ENCODE results near the gene GAPDHS. TPM values are rescaled to one million over a fixed set of nuclear protein-coding genes. Genes with fewer than 3 reads are reported as not detected.

GAPDHS gene
- total RNA-seq, 1 experiment from 2014 or later, result not detected

DNA sequence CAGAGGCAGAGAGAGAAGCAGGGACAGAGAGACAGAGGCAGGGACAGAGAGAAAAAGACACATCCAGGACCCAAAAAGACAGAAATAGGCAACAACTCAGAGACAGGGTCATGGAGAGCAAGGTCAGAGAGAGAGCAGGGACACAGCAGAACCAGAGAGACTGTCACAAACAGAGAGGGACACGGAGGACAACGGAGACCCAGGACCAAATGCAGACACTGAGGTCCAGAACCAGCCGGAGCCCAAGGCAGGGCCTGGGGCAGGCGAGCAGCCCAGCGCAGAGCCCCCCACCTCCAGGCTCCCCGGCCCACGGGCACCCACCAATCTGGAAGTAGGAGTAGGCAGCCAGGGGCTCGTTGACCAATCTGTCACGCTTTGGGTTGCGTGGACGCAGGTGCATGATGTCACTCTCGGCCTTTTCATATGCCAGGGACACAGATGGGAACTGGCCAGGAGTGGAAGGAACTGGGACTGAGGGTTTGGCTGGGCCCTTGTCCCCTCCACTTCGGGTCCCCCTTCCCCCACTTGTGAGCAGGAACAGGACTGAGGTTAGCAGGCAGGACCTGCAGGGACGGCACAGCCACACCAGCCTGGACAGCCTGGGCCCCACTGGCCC lies 20.2 kb downstream of the GAPDHS start:
- intact Hi-C loops (cut with micrococcal nuclease), result no loop called here
- Histone ChIP-seq H3K79me2 (ENCODE audit: insufficient read depth, low read length) (peaks cover 4% of the 10 kb centered on the region; the same call in 1 of the 2 replicates), H3K27ac (ENCODE audit: low read depth, low read length) (no peak overlapping the region), H3K9me3 (ENCODE audit: control insufficient read depth in 1 of 2, insufficient read depth in 1 of 2, low read depth in 1 of 2, low read length in 2 of 2) (no peaks in the 10 kb centered on the region), H3K27me3 (ENCODE audit: insufficient read depth, low read length) (no peaks in the 10 kb centered on the region), H3K36me3 (ENCODE audit: control insufficient read depth in 1 of 2, insufficient read depth in 2 of 2, low read length in 2 of 2) (no peaks in the 10 kb centered on the region), H3K4me2 (ENCODE audit: low read length) (no peak overlapping the region), H2AFZ (ENCODE audit: low read depth, low read length, poor library complexity, severe bottlenecking) (no peak overlapping the region), H4K20me1 (ENCODE audit: insufficient read depth) (no peaks in the 10 kb centered on the region), H3K9me2 (ENCODE audit: insufficient read depth) (no peaks in the 10 kb centered on the region), H3K9ac (ENCODE audit: low read length) (no peak overlapping the region), H3K4me1 (ENCODE audit: control insufficient read depth in 1 of 2, insufficient read depth in 2 of 2, low read length in 2 of 2) (peaks cover 0 to 15% of the 10 kb centered on the region in 2 experiments; a peak in 2 of 4 replicates), H3K4me3 (replicated peaks in 1 of 2; ENCODE audit: low read depth in 1 of 2, low read length in 2 of 2) (no peak overlapping the region)
- CTCF ChIA-PET, result no interaction called here
- TF ChIP-seq MAX (IDR thresholded peaks at IDR 0.05) (no peak), SIN3A (IDR thresholded peaks at IDR 0.05; ENCODE audit: low read depth) (no peak), JUND (IDR thresholded peaks at IDR 0.05) (no peak), TCF7L2 (IDR thresholded peaks at IDR 0.05; ENCODE audit: borderline replicate concordance, extremely low read depth, insufficient read depth, insufficient read length) (no peak), EZH2phosphoT487 (IDR thresholded peaks at IDR 0.05; ENCODE audit: borderline replicate concordance) (no peak), CTCF (IDR thresholded peaks at IDR 0.05 in 2 of 3, conservative IDR thresholded peaks at IDR 0.05 in 1 of 3; ENCODE audit: borderline replicate concordance in 1 of 3, insufficient read depth in 1 of 3, low read depth in 2 of 3, low read length in 2 of 3) (no peak), CEBPB (IDR thresholded peaks at IDR 0.05; ENCODE audit: low read depth) (no peak), SRF (IDR thresholded peaks at IDR 0.05; ENCODE audit: low read depth) (no peak), YY1 (IDR thresholded peaks at IDR 0.05; ENCODE audit: extremely low read depth, insufficient replicate concordance, low read depth, low read length) (no peak), POLR2A (IDR thresholded peaks at IDR 0.05; ENCODE audit: borderline replicate concordance, extremely low read depth, insufficient read depth, insufficient read length) (no peak), EGR1 (IDR thresholded peaks at IDR 0.05; ENCODE audit: low read depth) (no peak), EZH2 (IDR thresholded peaks at IDR 0.05) (no peak), ELF1 (IDR thresholded peaks at IDR 0.05; ENCODE audit: borderline replicate concordance, low read depth) (no peak), CBX3 (IDR thresholded peaks at IDR 0.05; ENCODE audit: low read depth) (no peak), POLR2AphosphoS5 (IDR thresholded peaks at IDR 0.05; ENCODE audit: low read depth, low read length) (no peak)
- TF ChIP-seq, protein P1, sequence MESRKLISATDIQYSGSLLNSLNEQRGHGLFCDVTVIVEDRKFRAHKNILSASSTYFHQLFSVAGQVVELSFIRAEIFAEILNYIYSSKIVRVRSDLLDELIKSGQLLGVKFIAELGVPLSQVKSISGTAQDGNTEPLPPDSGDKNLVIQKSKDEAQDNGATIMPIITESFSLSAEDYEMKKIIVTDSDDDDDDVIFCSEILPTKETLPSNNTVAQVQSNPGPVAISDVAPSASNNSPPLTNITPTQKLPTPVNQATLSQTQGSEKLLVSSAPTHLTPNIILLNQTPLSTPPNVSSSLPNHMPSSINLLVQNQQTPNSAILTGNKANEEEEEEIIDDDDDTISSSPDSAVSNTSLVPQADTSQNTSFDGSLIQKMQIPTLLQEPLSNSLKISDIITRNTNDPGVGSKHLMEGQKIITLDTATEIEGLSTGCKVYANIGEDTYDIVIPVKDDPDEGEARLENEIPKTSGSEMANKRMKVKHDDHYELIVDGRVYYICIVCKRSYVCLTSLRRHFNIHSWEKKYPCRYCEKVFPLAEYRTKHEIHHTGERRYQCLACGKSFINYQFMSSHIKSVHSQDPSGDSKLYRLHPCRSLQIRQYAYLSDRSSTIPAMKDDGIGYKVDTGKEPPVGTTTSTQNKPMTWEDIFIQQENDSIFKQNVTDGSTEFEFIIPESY (IDR thresholded peaks at IDR 0.05; ENCODE audit: extremely low read depth, insufficient replicate concordance, low read length), result no peak
- TF ChIP-seq, protein P2, sequence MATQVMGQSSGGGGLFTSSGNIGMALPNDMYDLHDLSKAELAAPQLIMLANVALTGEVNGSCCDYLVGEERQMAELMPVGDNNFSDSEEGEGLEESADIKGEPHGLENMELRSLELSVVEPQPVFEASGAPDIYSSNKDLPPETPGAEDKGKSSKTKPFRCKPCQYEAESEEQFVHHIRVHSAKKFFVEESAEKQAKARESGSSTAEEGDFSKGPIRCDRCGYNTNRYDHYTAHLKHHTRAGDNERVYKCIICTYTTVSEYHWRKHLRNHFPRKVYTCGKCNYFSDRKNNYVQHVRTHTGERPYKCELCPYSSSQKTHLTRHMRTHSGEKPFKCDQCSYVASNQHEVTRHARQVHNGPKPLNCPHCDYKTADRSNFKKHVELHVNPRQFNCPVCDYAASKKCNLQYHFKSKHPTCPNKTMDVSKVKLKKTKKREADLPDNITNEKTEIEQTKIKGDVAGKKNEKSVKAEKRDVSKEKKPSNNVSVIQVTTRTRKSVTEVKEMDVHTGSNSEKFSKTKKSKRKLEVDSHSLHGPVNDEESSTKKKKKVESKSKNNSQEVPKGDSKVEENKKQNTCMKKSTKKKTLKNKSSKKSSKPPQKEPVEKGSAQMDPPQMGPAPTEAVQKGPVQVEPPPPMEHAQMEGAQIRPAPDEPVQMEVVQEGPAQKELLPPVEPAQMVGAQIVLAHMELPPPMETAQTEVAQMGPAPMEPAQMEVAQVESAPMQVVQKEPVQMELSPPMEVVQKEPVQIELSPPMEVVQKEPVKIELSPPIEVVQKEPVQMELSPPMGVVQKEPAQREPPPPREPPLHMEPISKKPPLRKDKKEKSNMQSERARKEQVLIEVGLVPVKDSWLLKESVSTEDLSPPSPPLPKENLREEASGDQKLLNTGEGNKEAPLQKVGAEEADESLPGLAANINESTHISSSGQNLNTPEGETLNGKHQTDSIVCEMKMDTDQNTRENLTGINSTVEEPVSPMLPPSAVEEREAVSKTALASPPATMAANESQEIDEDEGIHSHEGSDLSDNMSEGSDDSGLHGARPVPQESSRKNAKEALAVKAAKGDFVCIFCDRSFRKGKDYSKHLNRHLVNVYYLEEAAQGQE (IDR thresholded peaks at IDR 0.05; ENCODE audit: low read depth), result no peak
- RAD21 ChIA-PET (ENCODE audit: low non-redundant PET in 1 of 2, low total read pairs in 2 of 2, uncharacterized antibody in 2 of 2, unreplicated experiment in 2 of 2), result no interaction called here
- DNase-seq (ENCODE audit: low read depth, low spot score) (no peak), ATAC-seq (no peak)
- POLR2A ChIA-PET, result no interaction called here
- no TSS peak for BruUV-seq (replicated peaks)
